Measurements from ENCODE around the gene EFCAB11. TPM values are rescaled to one million over a fixed set of nuclear protein-coding genes. Genes with fewer than 3 reads are reported as not detected.

The EFCAB11 gene
- total and polyA plus RNA-seq, 2 donors (not counting 1 experiment from before 2014, with no cell fraction given), result 4.2 to 13.8 TPM

DNA sequence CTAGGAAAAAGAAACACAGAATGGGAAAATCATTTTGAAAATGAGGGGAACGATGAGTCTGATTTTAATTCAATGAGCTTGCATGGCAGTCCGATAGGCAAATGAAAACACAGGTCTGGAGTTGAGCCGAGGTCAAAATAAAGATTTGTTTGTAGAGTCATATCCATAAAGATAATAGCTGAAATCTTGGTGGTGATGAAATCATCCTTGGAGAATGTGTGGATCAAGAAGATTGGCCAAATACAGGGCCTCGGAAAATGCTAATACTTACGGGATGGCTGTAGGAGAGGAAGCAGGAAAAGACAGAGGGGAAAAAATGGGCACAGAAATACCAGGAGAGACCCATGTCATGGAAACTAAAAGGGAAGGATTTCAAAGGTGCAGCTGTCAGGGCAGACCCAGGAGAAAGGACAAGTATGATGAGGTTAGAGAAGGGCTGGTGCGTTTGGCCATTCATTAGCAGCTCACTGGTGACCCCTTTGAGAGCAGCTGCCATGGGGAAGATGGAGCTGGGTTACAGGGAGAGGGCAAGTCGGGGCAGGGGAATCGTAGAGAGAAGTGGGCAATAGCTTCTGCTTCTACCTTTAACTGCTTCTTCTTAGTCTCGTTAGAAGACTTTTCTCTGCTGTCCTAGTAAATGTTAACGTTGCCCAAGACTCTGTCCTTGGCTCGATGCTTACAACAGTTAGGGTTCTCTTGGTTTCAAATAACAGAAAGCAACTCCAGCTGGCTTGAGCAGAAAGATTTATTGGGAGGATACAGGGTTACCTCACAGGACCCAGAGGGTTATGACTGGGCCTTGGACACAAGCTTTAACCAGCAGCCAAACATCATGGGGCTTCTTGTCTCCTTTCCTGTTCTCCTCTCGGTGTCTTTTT, 161.8 kb downstream of the EFCAB11 start:
- ChIA-PET POLR2A (no interaction called here), CTCF (no interaction called here)
- Histone ChIP-seq H3K36me3 (replicated peaks in 1 of 2; ENCODE audit: control extremely low read depth in 1 of 2, control insufficient read depth in 1 of 2, extremely low read depth in 1 of 2, insufficient read depth in 2 of 2, low read length in 1 of 2) (no peaks in the 10 kb centered on the region), H3K9me3 (ENCODE audit: control extremely low read depth in 1 of 3, control insufficient read depth in 2 of 3, insufficient read depth in 1 of 3, low read length in 2 of 3) (no peaks in the 10 kb centered on the region), H3K9ac (ENCODE audit: low read length) (no peak overlapping the region), H3K27me3 (replicated peaks in 1 of 4; ENCODE audit: control extremely low read depth in 1 of 4, control insufficient read depth in 3 of 4, insufficient read depth in 4 of 4, low read length in 3 of 4) (no peaks in the 10 kb centered on the region), H2AFZ (ENCODE audit: insufficient read depth, low read depth, low read length, poor library complexity, severe bottlenecking) (no peak overlapping the region), H4K20me1 (ENCODE audit: control insufficient read depth, insufficient read depth, low read length, poor library complexity, severe bottlenecking) (no peaks in the 10 kb centered on the region), H3K4me3 (ENCODE audit: control extremely low read depth in 1 of 5, extremely low read depth in 1 of 5, insufficient read depth in 1 of 5, low read depth in 2 of 5, low read length in 4 of 5) (no peak overlapping the region), H3K4me2 (replicated peaks; ENCODE audit: low read depth, low read length, poor library complexity, severe bottlenecking) (no peak overlapping the region), H3K4me1 (ENCODE audit: control insufficient read depth in 2 of 2, insufficient read depth in 2 of 2, low read length in 2 of 2) (no peaks in the 10 kb centered on the region), H3K27ac (ENCODE audit: low read length in 2 of 2) (no peak overlapping the region), H3K79me2 (ENCODE audit: control insufficient read depth, insufficient read depth, low read length) (no peaks in the 10 kb centered on the region)
- TF ChIP-seq CTCF (IDR thresholded peaks at IDR 0.05) (no peak), EZH2 (IDR thresholded peaks at IDR 0.05; ENCODE audit: borderline replicate concordance, insufficient read depth, low read depth, low read length, poor library complexity, severe bottlenecking) (no peak)
- Mint-ChIP-seq H3K4me3 (no peak overlapping the region), H3K9me3 (ENCODE audit: insufficient read depth) (no peaks in the 10 kb centered on the region), H3K27me3 (no peaks in the 10 kb centered on the region), H3K27ac (no peak overlapping the region), H3K4me1 (no peaks in the 10 kb centered on the region)
- 92% methylated on average over 11 of the region's 12 CpGs for WGBS (ENCODE audit: insufficient coverage)
- intact Hi-C loops (cut with micrococcal nuclease), result no loop called here
- DNase-seq (no peak), ATAC-seq (ENCODE audit: low read depth) (no peak)

DNA sequence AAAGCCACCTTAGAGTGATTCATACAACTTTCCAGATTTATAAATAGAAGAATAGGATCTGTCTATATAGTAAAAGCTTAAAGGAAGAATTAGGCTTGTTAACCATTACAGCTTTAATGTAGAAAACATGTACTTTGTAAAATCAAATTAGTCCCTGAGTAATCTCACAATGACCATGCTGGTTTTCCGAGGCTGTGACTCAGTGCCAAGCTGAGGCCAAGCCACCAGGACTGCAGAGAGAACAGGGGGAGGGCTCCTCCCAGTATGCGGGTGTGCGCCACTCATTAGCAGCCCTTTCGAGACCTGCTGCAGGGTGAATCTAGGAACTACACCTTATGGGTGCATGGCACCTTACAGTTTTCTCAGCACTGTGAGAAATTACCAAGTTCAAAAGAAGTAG, 167.0 kb downstream of the EFCAB11 start:
- CTCF ChIA-PET, result interaction anchor here (1.5 kb wide), 1 partner anchor 610 kb away, joined by 4 read pairs; no protein-coding TSS in a partner anchor
- no peak for ATAC-seq (ENCODE audit: low read depth)
- H3K27me3 ChIP-seq (replicated peaks in 1 of 4; ENCODE audit: control extremely low read depth in 1 of 4, control insufficient read depth in 3 of 4, insufficient read depth in 4 of 4, low read length in 3 of 4), result no peaks in the 10 kb centered on the region

More for the DNA sequence above, 167.0 kb downstream of the EFCAB11 start:
- Histone ChIP-seq H2AFZ (ENCODE audit: insufficient read depth, low read depth, low read length, poor library complexity, severe bottlenecking) (no peak overlapping the region), H3K4me3 (ENCODE audit: control extremely low read depth in 1 of 5, extremely low read depth in 1 of 5, insufficient read depth in 1 of 5, low read depth in 2 of 5, low read length in 4 of 5) (no peak overlapping the region), H4K20me1 (ENCODE audit: control insufficient read depth, insufficient read depth, low read length, poor library complexity, severe bottlenecking) (no peaks in the 10 kb centered on the region), H3K4me2 (replicated peaks; ENCODE audit: low read depth, low read length, poor library complexity, severe bottlenecking) (no peak overlapping the region), H3K4me1 (ENCODE audit: control insufficient read depth in 2 of 2, insufficient read depth in 2 of 2, low read length in 2 of 2) (no peaks in the 10 kb centered on the region), H3K9me3 (ENCODE audit: control extremely low read depth in 1 of 3, control insufficient read depth in 2 of 3, insufficient read depth in 1 of 3, low read length in 2 of 3) (no peaks in the 10 kb centered on the region), H3K79me2 (ENCODE audit: control insufficient read depth, insufficient read depth, low read length) (no peaks in the 10 kb centered on the region), H3K27ac (ENCODE audit: low read length in 2 of 2) (no peak overlapping the region), H3K9ac (ENCODE audit: low read length) (no peak overlapping the region), H3K36me3 (replicated peaks in 1 of 2; ENCODE audit: control extremely low read depth in 1 of 2, control insufficient read depth in 1 of 2, extremely low read depth in 1 of 2, insufficient read depth in 2 of 2, low read length in 1 of 2) (no peaks in the 10 kb centered on the region)
- intact Hi-C loops (cut with micrococcal nuclease), result no loop called here
- WGBS (ENCODE audit: insufficient coverage), result 94% methylated on average over 3 of the region's 4 CpGs
- Mint-ChIP-seq H3K27ac (no peak overlapping the region), H3K9me3 (ENCODE audit: insufficient read depth) (no peaks in the 10 kb centered on the region), H3K4me1 (no peaks in the 10 kb centered on the region), H3K4me3 (no peak overlapping the region), H3K27me3 (no peaks in the 10 kb centered on the region)
- POLR2A ChIA-PET, result no interaction called here
- DNase-seq, result no peak
- no peak for TF ChIP-seq CTCF (IDR thresholded peaks at IDR 0.05)
- no peak for TF ChIP-seq EZH2 (IDR thresholded peaks at IDR 0.05; ENCODE audit: borderline replicate concordance, insufficient read depth, low read depth, low read length, poor library complexity, severe bottlenecking)

Measured in B cell (primary cell).